HFF-Myc (cell line): ENCODE measurements around the gene CCL5.

ENCODE experiments used
- DNase-seq: peaks from one replicate; pipeline ENCODE4 v3.0.0-alpha.2; 2011; ENCODE audit warnings: low read depth; ENCODE audit errors: extremely low read depth
- H3K4me3 ChIP-seq: replicated peaks from 2 replicates; pipeline ENCODE4 v1.5.1; 2011; ENCODE audit warnings: low read depth, mild to moderate bottlenecking, control low read depth, low read length
- CTCF ChIP-seq: IDR thresholded peaks from 2 replicates; pipeline ENCODE4 v1.5.1; 2012; ENCODE audit warnings: mild to moderate bottlenecking, low read depth, low read length, control low read depth; ENCODE audit errors: missing control alignments

The CCL5 gene

GRCh38 chr17:35876534-35876933 lies 3.6 kb downstream of the CCL5 start:
- no peak for TF ChIP-seq CTCF

GRCh38 chr17:35875800-35876139 lies 4.4 kb downstream of the CCL5 start:
- DNase-seq, result no peak
- H3K4me3 ChIP-seq, result no peak overlapping the region
- TF ChIP-seq CTCF, result no peak

More at GRCh38 chr17:35876534-35876933, 3.6 kb downstream of the CCL5 start:
- no peak for DNase-seq
- H3K4me3 ChIP-seq, result no peak overlapping the region

DNA sequence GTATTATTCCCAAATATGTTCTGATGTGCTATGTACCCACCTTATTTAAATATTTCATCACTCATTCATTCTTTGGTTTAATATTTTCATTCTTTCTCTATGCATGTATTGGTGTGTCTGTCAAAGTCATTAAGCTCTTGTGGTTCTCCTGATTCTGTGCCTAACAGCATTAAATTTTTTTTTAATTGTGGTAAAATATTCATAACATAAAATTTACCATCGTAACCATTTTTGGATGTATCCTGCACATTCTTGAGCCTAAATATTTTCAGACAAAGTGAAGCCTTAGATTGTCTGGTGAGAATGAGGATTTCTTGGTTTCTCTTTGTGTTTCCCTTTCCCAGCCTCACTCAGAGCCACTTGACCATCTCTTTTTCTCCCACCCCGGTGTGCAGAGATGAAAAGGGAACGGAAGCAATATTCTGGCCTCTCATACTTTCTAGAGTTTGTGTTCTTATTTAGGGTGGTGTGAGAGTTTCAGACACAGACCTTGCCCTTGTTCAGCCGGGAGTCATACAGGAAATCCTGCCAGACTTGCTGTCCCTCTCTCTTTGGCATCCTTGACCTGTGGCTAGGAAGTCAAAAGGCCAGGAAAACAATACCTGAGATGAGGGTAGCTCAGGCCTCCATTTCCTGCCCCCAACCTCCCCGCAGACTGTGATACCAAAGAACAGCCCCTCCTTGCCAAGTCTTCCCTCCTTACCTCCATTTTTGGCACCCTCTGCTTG lies 4.9 kb downstream of the CCL5 start:
- DNase-seq, result no peak
- no peak for TF ChIP-seq CTCF
- no peak overlapping the region for H3K4me3 ChIP-seq

DNA sequence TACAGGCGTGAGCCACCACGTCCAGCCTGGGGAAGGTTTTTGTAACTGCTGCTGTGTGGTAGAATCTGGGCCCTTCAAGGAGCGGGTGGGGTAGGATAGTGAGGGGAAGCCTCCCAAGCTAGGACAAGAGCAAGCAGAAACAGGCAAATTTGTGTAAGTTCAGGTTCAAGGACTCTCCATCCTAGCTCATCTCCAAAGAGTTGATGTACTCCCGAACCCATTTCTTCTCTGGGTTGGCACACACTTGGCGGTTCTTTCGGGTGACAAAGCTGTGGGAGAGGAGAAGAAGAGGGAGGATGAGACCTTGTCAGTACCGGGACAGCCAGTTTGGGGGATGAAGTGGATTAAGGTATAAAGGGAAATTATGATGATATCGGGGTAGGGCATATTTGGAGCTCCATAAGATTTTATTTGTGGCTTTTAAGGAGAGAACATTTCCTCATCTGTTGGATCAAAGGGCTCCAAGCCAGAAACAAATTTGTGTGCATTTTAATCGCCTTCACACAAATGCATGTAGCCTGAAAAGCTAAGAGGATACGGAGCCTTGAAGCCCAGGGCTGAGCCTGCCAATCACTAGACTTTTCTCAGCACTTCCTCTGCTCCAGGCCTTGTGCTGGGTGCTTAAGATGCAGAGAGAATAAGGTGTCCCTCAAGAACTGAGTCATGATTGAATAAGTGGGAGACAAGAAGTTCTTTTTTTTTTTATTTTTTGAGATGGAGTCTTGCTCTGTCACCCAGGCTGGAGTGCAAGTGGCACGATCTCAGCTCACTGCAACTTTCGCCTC lies 7.8 kb downstream of the CCL5 start:
- no peak overlapping the region for H3K4me3 ChIP-seq
- DNase-seq, result no peak
- no peak for TF ChIP-seq CTCF

GRCh38 chr17:35870906-35871819 lies 9.0 kb downstream of the CCL5 start:
- no peak for DNase-seq
- H3K4me3 ChIP-seq, result no peak overlapping the region
- TF ChIP-seq CTCF, result no peak

DNA sequence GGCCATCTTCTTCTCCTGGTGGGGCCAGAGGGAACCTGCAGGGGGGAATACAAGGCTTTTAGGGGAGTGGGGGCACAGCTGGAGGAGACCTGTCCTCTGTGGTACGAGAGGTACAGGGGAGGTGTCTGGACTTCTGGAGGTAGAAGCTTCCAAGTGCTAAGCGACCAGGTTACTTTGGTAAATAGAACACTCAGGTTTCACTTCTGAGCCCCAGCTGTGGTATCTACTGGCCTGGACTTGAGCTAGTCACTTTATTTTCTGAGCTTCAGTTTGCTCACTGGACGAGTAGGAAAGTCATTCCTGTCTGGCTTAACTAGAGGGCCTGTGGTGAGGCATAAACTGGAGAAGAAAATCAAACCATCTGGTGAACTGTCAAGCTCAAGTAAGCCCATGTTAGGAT lies 11.4 kb downstream of the CCL5 start, which contains the start of gene HEATR9:
HEATR9 (minus strand) TSS at position 155 of the 400 bp plus-strand sequence; CDS start at position 6, 149 bp downstream.
- no peak for DNase-seq
- no peak within 1 kb of the TSS for H3K4me3 ChIP-seq
- no peak for TF ChIP-seq CTCF
